Measurements from ENCODE around the gene VSNL1.

DNA sequence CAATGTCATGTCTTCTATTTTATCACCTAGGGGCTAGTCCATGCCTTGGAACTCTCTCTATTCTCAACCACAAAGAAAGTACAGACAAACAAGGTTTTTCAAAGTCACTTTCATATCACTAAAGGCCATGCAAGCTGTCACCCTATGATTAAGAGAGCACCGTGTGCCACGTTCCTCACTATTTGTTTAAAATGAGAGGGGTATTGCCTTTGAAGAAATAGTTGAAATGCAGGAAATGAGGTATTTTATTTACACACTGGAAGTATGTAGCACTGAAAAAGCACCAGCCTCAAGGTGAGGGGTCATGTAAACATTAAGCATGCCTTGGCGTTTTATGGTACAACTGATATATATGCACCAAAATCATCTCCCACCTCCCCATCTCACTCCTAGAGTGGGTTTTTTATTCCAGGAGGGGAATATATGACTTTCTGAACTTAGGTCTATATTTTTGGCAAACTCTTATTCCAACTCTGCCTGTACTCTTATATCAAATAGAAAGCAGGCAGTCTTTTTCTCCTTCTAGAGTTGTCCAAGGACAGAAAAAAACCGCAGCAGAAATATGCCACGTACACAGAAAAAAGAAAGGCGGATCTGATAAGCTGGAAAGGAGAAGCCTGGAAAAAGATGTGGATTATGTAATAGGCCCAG, 53.5 kb downstream of the VSNL1 start:
- no peak for TF ChIP-seq TAF1 (IDR thresholded peaks at IDR 0.05; ENCODE audit: borderline replicate concordance, low read depth, low read length)
- TF ChIP-seq POLR2AphosphoS5 (IDR thresholded peaks at IDR 0.05; ENCODE audit: low read depth, low read length), result no peak
